Osteoblast (primary cell): ENCODE measurements around the gene MYOG. TPM values are rescaled to one million over a fixed set of nuclear protein-coding genes. Genes with fewer than 3 reads are reported as not detected.

Source experiments
- DNase-seq: peaks from one replicate; pipeline ENCODE4 v3.0.0; 2011; ENCODE audit warnings: low spot score, mixed read lengths; ENCODE audit not compliant: insufficient read length; ENCODE audit errors: missing footprints
- H2AFZ ChIP-seq: 2 replicates; pipeline ENCODE4 v1.6.0; 2011; ENCODE audit warnings: mild to moderate bottlenecking, low read length
- H3K27ac ChIP-seq: 2 replicates; pipeline ENCODE4 v1.5.1; 2011; ENCODE audit warnings: mild to moderate bottlenecking, low read depth, low read length, moderate library complexity
- H3K27me3 ChIP-seq: 2 replicates; pipeline ENCODE4 v1.6.0; 2012; ENCODE audit warnings: mild to moderate bottlenecking, control low read depth, inconsistent platforms, low read length, moderate library complexity; ENCODE audit not compliant: insufficient read depth
- H3K36me3 ChIP-seq: 2 replicates; pipeline ENCODE4 v1.5.1; 2011; ENCODE audit warnings: mild to moderate bottlenecking, low read length, control low read depth, moderate library complexity; ENCODE audit not compliant: insufficient read depth
- H3K4me1 ChIP-seq: 2 replicates; pipeline ENCODE4 v1.5.1; 2011; ENCODE audit warnings: mild to moderate bottlenecking, low read length, control low read depth, moderate library complexity; ENCODE audit not compliant: insufficient read depth
- H3K4me2 ChIP-seq: 2 replicates; pipeline ENCODE4 v1.6.0; 2011; ENCODE audit warnings: mild to moderate bottlenecking, low read length; ENCODE audit not compliant: insufficient read depth
- H3K4me3 ChIP-seq: fragments of 200-600 bp; sonication (generic); 3 replicates; pipeline ENCODE4 v1.5.1; 2012; ENCODE audit warnings: mild to moderate bottlenecking, low read length, inconsistent platforms; ENCODE audit not compliant: insufficient read depth
- H3K79me2 ChIP-seq: 2 replicates; pipeline ENCODE4 v1.6.0; 2012; ENCODE audit warnings: mild to moderate bottlenecking, low read length, control low read depth, inconsistent platforms; ENCODE audit not compliant: insufficient read depth
- H3K9me3 ChIP-seq: 2 replicates; pipeline ENCODE4 v1.5.1; 2011; ENCODE audit warnings: low read depth, low read length, control low read depth
- H4K20me1 ChIP-seq: 2 replicates; pipeline ENCODE4 v1.6.0; 2012; ENCODE audit warnings: mild to moderate bottlenecking, low read length, control low read depth; ENCODE audit not compliant: insufficient read depth
- total RNA-seq: library from RNA; depleted of rRNA; stranded (reverse); fragments of >200 nt; gene quantifications from 2 replicates; pipeline ENCODE4 v1.2.3, GENCODE V29; 2012
- TF ChIP-seq, protein P1 (sequence below): IDR thresholded peaks from 2 replicates; pipeline ENCODE4 v1.5.1; 2011; ENCODE audit warnings: mild to moderate bottlenecking, low read depth, low read length, moderate library complexity; ENCODE audit errors: extremely low read depth

MYOG gene
- total RNA-seq, 1 donor: not detected

GRCh38 chr1:203081465-203082230, 4.2 kb downstream of the MYOG start:
- peaks cover 35% of the 10 kb centered on the region for H3K27me3 ChIP-seq
- H3K36me3 ChIP-seq: no peaks in the 10 kb centered on the region
- no peak overlapping the region for H3K4me2 ChIP-seq
- no peak overlapping the region for H2AFZ ChIP-seq
- H3K27ac ChIP-seq: no peak overlapping the region
- H4K20me1 ChIP-seq: no peaks in the 10 kb centered on the region
- no peak overlapping the region for H3K4me3 ChIP-seq
- no peaks in the 10 kb centered on the region for H3K4me1 ChIP-seq
- H3K79me2 ChIP-seq: no peaks in the 10 kb centered on the region
- DNase-seq: peak; percentile 44
- TF ChIP-seq, protein P1, sequence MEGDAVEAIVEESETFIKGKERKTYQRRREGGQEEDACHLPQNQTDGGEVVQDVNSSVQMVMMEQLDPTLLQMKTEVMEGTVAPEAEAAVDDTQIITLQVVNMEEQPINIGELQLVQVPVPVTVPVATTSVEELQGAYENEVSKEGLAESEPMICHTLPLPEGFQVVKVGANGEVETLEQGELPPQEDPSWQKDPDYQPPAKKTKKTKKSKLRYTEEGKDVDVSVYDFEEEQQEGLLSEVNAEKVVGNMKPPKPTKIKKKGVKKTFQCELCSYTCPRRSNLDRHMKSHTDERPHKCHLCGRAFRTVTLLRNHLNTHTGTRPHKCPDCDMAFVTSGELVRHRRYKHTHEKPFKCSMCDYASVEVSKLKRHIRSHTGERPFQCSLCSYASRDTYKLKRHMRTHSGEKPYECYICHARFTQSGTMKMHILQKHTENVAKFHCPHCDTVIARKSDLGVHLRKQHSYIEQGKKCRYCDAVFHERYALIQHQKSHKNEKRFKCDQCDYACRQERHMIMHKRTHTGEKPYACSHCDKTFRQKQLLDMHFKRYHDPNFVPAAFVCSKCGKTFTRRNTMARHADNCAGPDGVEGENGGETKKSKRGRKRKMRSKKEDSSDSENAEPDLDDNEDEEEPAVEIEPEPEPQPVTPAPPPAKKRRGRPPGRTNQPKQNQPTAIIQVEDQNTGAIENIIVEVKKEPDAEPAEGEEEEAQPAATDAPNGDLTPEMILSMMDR: no peak
- H3K9me3 ChIP-seq: no peaks in the 10 kb centered on the region

DNA sequence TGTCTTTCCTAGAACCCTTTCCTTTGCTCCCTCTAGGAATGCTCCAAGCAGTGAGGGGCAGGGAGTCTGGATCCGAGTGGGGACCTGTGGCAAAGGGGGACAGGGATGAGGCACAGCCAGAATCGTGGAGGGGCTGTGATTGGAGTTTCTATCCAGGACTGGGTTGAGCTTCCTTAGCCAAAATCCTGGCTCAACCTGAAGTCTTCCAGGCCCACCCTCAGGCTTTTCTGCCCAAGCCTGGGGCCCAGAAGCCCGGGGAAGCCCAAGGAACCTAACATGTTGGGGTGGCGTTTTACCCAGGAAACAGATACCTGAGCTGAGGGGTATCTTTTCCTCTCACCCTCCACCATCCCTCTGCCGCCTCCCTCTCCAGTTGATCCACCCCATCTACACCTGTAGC, 5.4 kb downstream of the MYOG start:
- Histone ChIP-seq H3K79me2 (no peaks in the 10 kb centered on the region), H3K36me3 (no peaks in the 10 kb centered on the region), H4K20me1 (no peaks in the 10 kb centered on the region), H3K4me2 (no peak overlapping the region), H3K4me1 (no peaks in the 10 kb centered on the region), H2AFZ (no peak overlapping the region), H3K27me3 (peaks cover 30% of the 10 kb centered on the region), H3K27ac (no peak overlapping the region), H3K9me3 (no peaks in the 10 kb centered on the region), H3K4me3 (no peak overlapping the region)
- peak; percentile 22 for DNase-seq
- TF ChIP-seq, protein P1: no peak

DNA sequence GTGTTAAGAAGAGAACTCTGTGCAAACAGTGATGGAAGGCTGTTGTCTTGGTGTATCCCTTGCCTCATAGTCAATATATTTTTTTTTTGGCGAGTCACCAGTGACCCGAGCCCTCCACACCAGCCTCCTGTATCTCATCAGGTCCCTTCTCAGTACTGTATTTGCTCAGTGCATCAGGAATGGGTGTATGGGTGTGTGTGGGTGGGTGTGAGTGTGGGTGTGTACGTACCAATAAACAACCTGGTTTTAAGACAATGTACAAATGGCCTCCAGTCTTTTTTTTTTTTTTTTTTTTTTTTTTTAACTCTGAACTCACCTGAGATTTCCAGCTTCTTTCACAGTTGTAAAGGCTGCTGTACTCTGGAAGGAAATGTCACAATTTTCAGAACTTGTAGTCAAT, 7.3 kb downstream of the MYOG start:
- peaks cover 30% of the 10 kb centered on the region for H3K27me3 ChIP-seq
- H4K20me1 ChIP-seq: no peaks in the 10 kb centered on the region
- H3K4me3 ChIP-seq: no peak overlapping the region
- H3K9me3 ChIP-seq: no peaks in the 10 kb centered on the region
- TF ChIP-seq, protein P1: no peak
- H2AFZ ChIP-seq: no peak overlapping the region
- H3K36me3 ChIP-seq: no peaks in the 10 kb centered on the region
- no peak overlapping the region for H3K27ac ChIP-seq
- peak; percentile 68 for DNase-seq
- H3K79me2 ChIP-seq: no peaks in the 10 kb centered on the region
- H3K4me2 ChIP-seq: no peak overlapping the region
- H3K4me1 ChIP-seq: no peaks in the 10 kb centered on the region

DNA sequence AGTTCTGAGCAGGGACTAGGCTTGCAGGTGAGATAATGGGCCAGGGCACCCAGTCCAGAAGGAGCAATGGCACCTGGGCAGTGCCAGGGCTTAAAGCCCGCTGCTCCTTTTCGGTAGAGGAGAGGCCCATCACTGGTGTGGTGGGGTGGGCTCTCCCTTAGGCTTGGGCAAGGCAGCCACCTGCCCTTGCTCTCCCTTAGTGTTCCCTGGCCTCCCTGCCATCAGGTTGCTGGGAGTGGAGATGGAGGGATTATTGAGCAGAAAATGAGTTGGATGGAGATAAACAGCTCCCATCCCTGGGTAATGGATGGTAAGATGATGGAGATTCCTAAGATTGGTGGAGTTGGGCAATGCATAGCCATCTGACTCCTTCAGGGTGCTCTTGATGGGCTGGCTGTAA, 7.9 kb downstream of the MYOG start:
- Histone ChIP-seq H3K27ac (no peak overlapping the region), H3K27me3 (peaks cover 30% of the 10 kb centered on the region), H4K20me1 (no peaks in the 10 kb centered on the region)

More for the DNA sequence above, 7.9 kb downstream of the MYOG start:
- H3K4me3 ChIP-seq: no peak overlapping the region
- H3K36me3 ChIP-seq: no peaks in the 10 kb centered on the region
- H2AFZ ChIP-seq: no peak overlapping the region
- peak; percentile 74 for DNase-seq
- H3K4me2 ChIP-seq: no peak overlapping the region
- no peaks in the 10 kb centered on the region for H3K4me1 ChIP-seq
- TF ChIP-seq, protein P1: no peak
- no peaks in the 10 kb centered on the region for H3K79me2 ChIP-seq
- no peaks in the 10 kb centered on the region for H3K9me3 ChIP-seq
